A549 (cell line): ENCODE measurements around the gene HSPA4.

ENCODE experiments used
- CEBPB ChIP-seq, 2 experiments: fragments of >200 bp in 1 of 2; sonication (Bioruptor Twin) in 1 of 2; formaldehyde crosslinking in 1 of 2; IDR thresholded peaks; 2 replicates each; pipeline ENCODE4 v1.6.1; 2012 to 2016
- EP300 ChIP-seq, 2 experiments: fragments of >200 bp; sonication (Bioruptor Twin); formaldehyde crosslinking; IDR thresholded peaks; 2 replicates in 1 of 2; 3 replicates in 1 of 2; pipeline ENCODE4 v1.6.1; 2016 to 2017
- ESRRA ChIP-seq: fragments of 150-350 bp; IDR thresholded peaks from 2 replicates; pipeline ENCODE4 v1.6.1; 2014; ENCODE audit warnings: mild to moderate bottlenecking, low read length, borderline replicate concordance
- HOXB5 ChIP-seq: fragments of 250-450 bp; sonication (Bioruptor Pico); IDR thresholded peaks from 2 replicates; pipeline ENCODE4 v1.5.0; 2020; ENCODE audit warnings: mild to moderate bottlenecking, moderate library complexity
- KDM5A ChIP-seq: fragments of 200-600 bp; sonication (generic); IDR thresholded peaks from 2 replicates; pipeline ENCODE4 v1.6.1; 2016; ENCODE audit warnings: antibody characterized with exemption, mild to moderate bottlenecking
- MYC ChIP-seq: IDR thresholded peaks from 2 replicates; pipeline ENCODE4 v1.6.1; 2012; ENCODE audit warnings: mild to moderate bottlenecking, inconsistent platforms, low read length, improper control_type of control experiment, borderline replicate concordance
- NFE2L2 ChIP-seq: fragments of 150-350 bp; conservative IDR thresholded peaks from 2 replicates; pipeline ENCODE4 v1.6.1; 2014; ENCODE audit warnings: low read length
- TF ChIP-seq, protein P1 (sequence below): fragments of >200 bp; sonication (Bioruptor Twin); formaldehyde crosslinking; IDR thresholded peaks from 3 replicates; pipeline ENCODE4 v1.5.1; 2016
- TF ChIP-seq, protein P2 (sequence below): fragments of 250-450 bp; sonication (Bioruptor Pico); IDR thresholded peaks from 2 replicates; pipeline ENCODE4 v1.5.0; 2021; ENCODE audit warnings: mild to moderate bottlenecking, moderate library complexity, borderline replicate concordance

DNA sequence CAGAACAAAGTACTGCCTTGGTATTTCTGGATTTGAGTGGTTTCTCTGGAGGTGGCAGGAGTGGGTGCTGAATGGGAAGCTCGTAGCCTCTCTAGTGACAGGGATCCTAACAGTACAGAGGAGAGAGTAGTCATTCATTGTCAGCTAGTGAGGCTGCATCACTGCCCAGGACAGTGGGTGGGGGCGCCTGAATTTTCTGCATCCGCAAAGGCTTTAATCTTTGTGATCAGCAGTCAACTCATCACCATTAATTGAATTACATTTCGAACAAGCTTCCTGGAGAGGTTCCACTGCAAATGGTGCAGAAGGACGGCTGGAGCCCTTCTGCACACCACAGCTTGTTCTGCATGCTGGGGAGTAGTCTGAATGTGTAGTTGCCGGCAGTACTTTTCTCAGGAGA, 77.5 kb downstream of the HSPA4 start:
- TF ChIP-seq NFE2L2 (no peak), KDM5A (no peak), MYC (no peak), EP300 (IDR thresholded peaks at IDR 0.05) (no peak), HOXB5 (CRISPR knock-in tag) (no peak), CEBPB (IDR thresholded peaks at IDR 0.05) (no peak), ESRRA (no peak)
- TF ChIP-seq, protein P1, sequence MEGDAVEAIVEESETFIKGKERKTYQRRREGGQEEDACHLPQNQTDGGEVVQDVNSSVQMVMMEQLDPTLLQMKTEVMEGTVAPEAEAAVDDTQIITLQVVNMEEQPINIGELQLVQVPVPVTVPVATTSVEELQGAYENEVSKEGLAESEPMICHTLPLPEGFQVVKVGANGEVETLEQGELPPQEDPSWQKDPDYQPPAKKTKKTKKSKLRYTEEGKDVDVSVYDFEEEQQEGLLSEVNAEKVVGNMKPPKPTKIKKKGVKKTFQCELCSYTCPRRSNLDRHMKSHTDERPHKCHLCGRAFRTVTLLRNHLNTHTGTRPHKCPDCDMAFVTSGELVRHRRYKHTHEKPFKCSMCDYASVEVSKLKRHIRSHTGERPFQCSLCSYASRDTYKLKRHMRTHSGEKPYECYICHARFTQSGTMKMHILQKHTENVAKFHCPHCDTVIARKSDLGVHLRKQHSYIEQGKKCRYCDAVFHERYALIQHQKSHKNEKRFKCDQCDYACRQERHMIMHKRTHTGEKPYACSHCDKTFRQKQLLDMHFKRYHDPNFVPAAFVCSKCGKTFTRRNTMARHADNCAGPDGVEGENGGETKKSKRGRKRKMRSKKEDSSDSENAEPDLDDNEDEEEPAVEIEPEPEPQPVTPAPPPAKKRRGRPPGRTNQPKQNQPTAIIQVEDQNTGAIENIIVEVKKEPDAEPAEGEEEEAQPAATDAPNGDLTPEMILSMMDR = no peak
- TF ChIP-seq, protein P2, sequence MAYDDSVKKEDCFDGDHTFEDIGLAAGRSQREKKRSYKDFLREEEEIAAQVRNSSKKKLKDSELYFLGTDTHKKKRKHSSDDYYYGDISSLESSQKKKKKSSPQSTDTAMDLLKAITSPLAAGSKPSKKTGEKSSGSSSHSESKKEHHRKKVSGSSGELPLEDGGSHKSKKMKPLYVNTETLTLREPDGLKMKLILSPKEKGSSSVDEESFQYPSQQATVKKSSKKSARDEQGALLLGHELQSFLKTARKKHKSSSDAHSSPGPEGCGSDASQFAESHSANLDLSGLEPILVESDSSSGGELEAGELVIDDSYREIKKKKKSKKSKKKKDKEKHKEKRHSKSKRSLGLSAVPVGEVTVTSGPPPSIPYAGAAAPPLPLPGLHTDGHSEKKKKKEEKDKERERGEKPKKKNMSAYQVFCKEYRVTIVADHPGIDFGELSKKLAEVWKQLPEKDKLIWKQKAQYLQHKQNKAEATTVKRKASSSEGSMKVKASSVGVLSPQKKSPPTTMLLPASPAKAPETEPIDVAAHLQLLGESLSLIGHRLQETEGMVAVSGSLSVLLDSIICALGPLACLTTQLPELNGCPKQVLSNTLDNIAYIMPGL = no peak
